Ovary (tissue), 3 donors: ENCODE measurements around the gene FBXO45.

Source experiments
- EP300 ChIP-seq: sonication (generic); formaldehyde crosslinking; IDR thresholded peaks from one replicate; pipeline ENCODE4 v1.6.1; 2017; ENCODE audit warnings: antibody characterized with exemption
- POLR2A ChIP-seq: fragments of 450-650 bp; IDR thresholded peaks from one replicate; pipeline ENCODE4 v1.6.1; 2017; ENCODE audit warnings: antibody characterized with exemption, mild to moderate bottlenecking, moderate library complexity
- TF ChIP-seq, protein P1 (sequence below), 3 donors: fragments of 450-650 bp in 2 of 3; fragments of 200-600 bp in 1 of 3; IDR thresholded peaks; one replicate each; pipeline versions ENCODE4 v1.5.1 to v1.8.0; 2016 to 2022; ENCODE audit warnings: antibody characterized with exemption in 3 of 3, mild to moderate bottlenecking in 1 of 3
- donor health status: DM: no; HTN: no; CAD: no.

DNA sequence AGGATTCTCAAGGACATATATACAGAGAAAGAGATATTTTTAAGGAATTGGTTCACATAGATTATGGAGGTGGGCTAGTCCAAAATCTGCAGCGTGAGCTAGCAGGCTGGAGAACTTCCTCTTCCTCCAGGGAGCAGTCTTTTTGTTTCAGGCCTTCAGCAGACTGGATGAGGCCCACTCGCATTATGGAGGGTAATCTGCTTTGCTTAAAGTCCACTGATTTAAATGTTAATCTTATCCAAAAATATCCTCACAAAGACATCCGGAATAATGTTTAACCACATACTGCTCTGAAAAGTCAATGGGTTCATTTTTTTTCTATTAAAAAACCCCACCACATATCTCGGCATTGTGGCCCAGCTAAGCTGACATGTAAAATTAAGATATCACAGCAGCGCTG is 48.8 kb downstream of the FBXO45 start:
- TF ChIP-seq, protein P1, sequence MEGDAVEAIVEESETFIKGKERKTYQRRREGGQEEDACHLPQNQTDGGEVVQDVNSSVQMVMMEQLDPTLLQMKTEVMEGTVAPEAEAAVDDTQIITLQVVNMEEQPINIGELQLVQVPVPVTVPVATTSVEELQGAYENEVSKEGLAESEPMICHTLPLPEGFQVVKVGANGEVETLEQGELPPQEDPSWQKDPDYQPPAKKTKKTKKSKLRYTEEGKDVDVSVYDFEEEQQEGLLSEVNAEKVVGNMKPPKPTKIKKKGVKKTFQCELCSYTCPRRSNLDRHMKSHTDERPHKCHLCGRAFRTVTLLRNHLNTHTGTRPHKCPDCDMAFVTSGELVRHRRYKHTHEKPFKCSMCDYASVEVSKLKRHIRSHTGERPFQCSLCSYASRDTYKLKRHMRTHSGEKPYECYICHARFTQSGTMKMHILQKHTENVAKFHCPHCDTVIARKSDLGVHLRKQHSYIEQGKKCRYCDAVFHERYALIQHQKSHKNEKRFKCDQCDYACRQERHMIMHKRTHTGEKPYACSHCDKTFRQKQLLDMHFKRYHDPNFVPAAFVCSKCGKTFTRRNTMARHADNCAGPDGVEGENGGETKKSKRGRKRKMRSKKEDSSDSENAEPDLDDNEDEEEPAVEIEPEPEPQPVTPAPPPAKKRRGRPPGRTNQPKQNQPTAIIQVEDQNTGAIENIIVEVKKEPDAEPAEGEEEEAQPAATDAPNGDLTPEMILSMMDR (IDR thresholded peaks at IDR 0.05): no peak
- no peak for TF ChIP-seq POLR2A
- no peak for TF ChIP-seq EP300
